GM19395 (cell line): Measurements from ENCODE around the gene SNAPC3.
"Not testable (repeated sequence)": the region's sequence is repeated elsewhere in the genome, so short reads cannot be mapped to it uniquely, and the experiment has no call there.

Source experiments
- ATAC-seq: cut with Tn5 transposase; IDR thresholded peaks from one replicate; pipeline ENCODE4 v1.9.1; 2021; ENCODE audit warnings: mild to moderate bottlenecking, moderate library complexity; ENCODE audit not compliant: unreplicated experiment

The SNAPC3 gene

GRCh38 chr9:15423231-15423985 lies 732 bp downstream of the SNAPC3 start:
- peak; percentile 18 for ATAC-seq

GRCh38 chr9:15426019-15426418 lies 3.3 kb downstream of the SNAPC3 start:
- peak; percentile 50 for ATAC-seq

- not testable (repeated sequence) for ATAC-seq
Observed at GRCh38 chr9:15427702-15428101, 5.0 kb downstream of the SNAPC3 start.

GRCh38 chr9:15430920-15431844 lies 8.5 kb downstream of the SNAPC3 start:
- no peak for ATAC-seq

GRCh38 chr9:15433191-15433590 lies 10.5 kb downstream of the SNAPC3 start:
- ATAC-seq: no peak

GRCh38 chr9:15433661-15434060 lies 11.0 kb downstream of the SNAPC3 start:
- ATAC-seq: peak; percentile 70

GRCh38 chr9:15438891-15439290 lies 16.2 kb downstream of the SNAPC3 start:
- no peak for ATAC-seq

- ATAC-seq: not testable (repeated sequence)
Observed at GRCh38 chr9:15441841-15442240, 19.2 kb downstream of the SNAPC3 start.

- ATAC-seq: not testable (repeated sequence)
Observed at GRCh38 chr9:15442264-15442663, 19.6 kb downstream of the SNAPC3 start.

- no peak for ATAC-seq
Observed at GRCh38 chr9:15444141-15444540, 21.5 kb downstream of the SNAPC3 start.

GRCh38 chr9:15453956-15454355 lies 31.3 kb downstream of the SNAPC3 start:
- no peak for ATAC-seq

- no peak for ATAC-seq
Observed at GRCh38 chr9:15461056-15461455, 38.4 kb downstream of the SNAPC3 start.

GRCh38 chr9:15461601-15462000 lies 38.9 kb downstream of the SNAPC3 start:
- ATAC-seq: no peak

GRCh38 chr9:15468145-15468544 lies 45.5 kb downstream of the SNAPC3 start:
- ATAC-seq: no peak

- no peak for ATAC-seq
Observed at GRCh38 chr9:15469406-15469805, 46.7 kb downstream of the SNAPC3 start.

GRCh38 chr9:15469862-15470261 lies 47.2 kb downstream of the SNAPC3 start:
- no peak for ATAC-seq

- ATAC-seq: peak; percentile 47
Observed at GRCh38 chr9:15475923-15476536, 53.4 kb downstream of the SNAPC3 start.

- ATAC-seq: no peak
Observed at GRCh38 chr9:15480028-15480427, 57.4 kb downstream of the SNAPC3 start.

GRCh38 chr9:15482146-15482545 lies 59.5 kb downstream of the SNAPC3 start:
- ATAC-seq: no peak

GRCh38 chr9:15484802-15485201 lies 62.1 kb downstream of the SNAPC3 start:
- no peak for ATAC-seq
